Femur (tissue), 1 donor: Measurements from ENCODE around the gene IL1A.
"Not testable (repeated sequence)": the region's sequence is repeated elsewhere in the genome, so short reads cannot be mapped to it uniquely, and the experiment has no call there.

Experiments used
- DNase-seq: peaks from one replicate; pipeline ENCODE4 v3.0.0-alpha.2; 2017

The IL1A gene

GRCh38 chr2:112784199-112785189, at the start of gene IL1A:
IL1A (minus strand) TSS chr2:112784493; CDS start chr2:112783770, 723 bp downstream.
- no peak for DNase-seq

- no peak for DNase-seq
These were observed 49.7 kb upstream of the IL1A start for GRCh38 chr2:112833976-112834375.

GRCh38 chr2:112833639-112833931, 49.3 kb upstream of the IL1A start:
- DNase-seq, result not testable (repeated sequence)

GRCh38 chr2:112832841-112833638, 48.7 kb upstream of the IL1A start:
- no peak for DNase-seq

- DNase-seq, result no peak
These were observed 47.9 kb upstream of the IL1A start for GRCh38 chr2:112831946-112832840.

GRCh38 chr2:112831513-112831845, 47.2 kb upstream of the IL1A start:
- no peak for DNase-seq

GRCh38 chr2:112830682-112831512, 46.6 kb upstream of the IL1A start:
- no peak for DNase-seq

GRCh38 chr2:112829961-112830681, 45.8 kb upstream of the IL1A start:
- DNase-seq, result no peak

- no peak for DNase-seq
These were observed 45.0 kb upstream of the IL1A start for GRCh38 chr2:112829101-112829960.

GRCh38 chr2:112828251-112828691, 44.0 kb upstream of the IL1A start:
- no peak for DNase-seq

GRCh38 chr2:112827604-112828185, 43.4 kb upstream of the IL1A start:
- DNase-seq, result no peak

GRCh38 chr2:112827009-112827408, 42.7 kb upstream of the IL1A start:
- DNase-seq, result no peak

- no peak for DNase-seq
These were observed 41.4 kb upstream of the IL1A start for GRCh38 chr2:112825706-112826105.

- DNase-seq, result no peak
These were observed 40.4 kb upstream of the IL1A start for GRCh38 chr2:112824694-112825085.

GRCh38 chr2:112821682-112822081, 37.4 kb upstream of the IL1A start:
- no peak for DNase-seq

- DNase-seq, result no peak
These were observed 36.8 kb upstream of the IL1A start for GRCh38 chr2:112821142-112821541.

GRCh38 chr2:112820343-112820742, 36.0 kb upstream of the IL1A start:
- no peak for DNase-seq

- no peak for DNase-seq
These were observed 34.8 kb upstream of the IL1A start for GRCh38 chr2:112819081-112819480.

GRCh38 chr2:112818094-112818902, 34.0 kb upstream of the IL1A start:
- no peak for DNase-seq
